BLaER1 treated with 17β-estradiol and CSF1 and Interleukin-3, amounts not matched to agents 10 nM and 100 nM (cell line): ENCODE results near the gene LRRC43.

Source experiments
- H3K27ac ChIP-seq, 11 experiments: shearing (Covaris generic); formaldehyde crosslinking; 2 replicates each; pipeline ENCODE4 v1.8.1; 2022
- H3K27me3 ChIP-seq, 11 experiments: shearing (Covaris generic); formaldehyde crosslinking; 2 replicates each; pipeline ENCODE4 v1.8.1; 2022
- H3K36me3 ChIP-seq, 11 experiments: shearing (Covaris generic); formaldehyde crosslinking; 2 replicates each; pipeline ENCODE4 v1.8.1; 2022
- H3K4me1 ChIP-seq, 10 experiments: shearing (Covaris generic); formaldehyde crosslinking; 2 replicates each; pipeline ENCODE4 v1.8.1; 2022
- H3K4me2 ChIP-seq, 11 experiments: shearing (Covaris generic); formaldehyde crosslinking; 2 replicates each; pipeline ENCODE4 v1.8.1; 2022
- H3K4me3 ChIP-seq, 10 experiments: shearing (Covaris generic); formaldehyde crosslinking; 2 replicates each; pipeline ENCODE4 v1.8.1; 2022
- H3K9ac ChIP-seq, 11 experiments: shearing (Covaris generic); formaldehyde crosslinking; 2 replicates each; pipeline ENCODE4 v1.8.1; 2022
- H3K9me3 ChIP-seq, 11 experiments: shearing (Covaris generic); formaldehyde crosslinking; replicated peaks in 1 of 11; 2 replicates each; pipeline ENCODE4 v1.8.1; 2022
- H4K20me1 ChIP-seq, 11 experiments: shearing (Covaris generic); formaldehyde crosslinking; 2 replicates each; pipeline ENCODE4 v1.8.1; 2022
- Cebpa-rat ChIP-seq, 11 experiments: shearing (Covaris generic); IDR thresholded peaks; 2 replicates each; pipeline ENCODE4 v1.8.1; 2022

The LRRC43 gene

GRCh38 chr12:122183588-122183940, 641 bp downstream of the LRRC43 start:
- no peak for TF ChIP-seq Cebpa-rat (IDR thresholded peaks at IDR 0.05)
- Histone ChIP-seq H3K9ac (peak overlapping the region; percentile 60 to 80 (median 74); a peak in 21 of 22 replicates), H3K4me1 (peaks cover 23 to 68% (median 65%) of the 10 kb centered on the region in 10 experiments), H3K4me3 (peak overlapping the region; percentile 43 to 71 (median 60); a peak in 17 of 20 replicates), H3K9me3 (no peaks in the 10 kb centered on the region), H3K4me2 (peak overlapping the region; percentile 82 to 99 (median 96)), H3K27ac (peak overlapping the region in 10 of 11 experiments; percentile 46 to 84 (median 68); a peak in 18 of 22 replicates), H3K36me3 (no peaks in the 10 kb centered on the region), H3K27me3 (no peaks in the 10 kb centered on the region; a peak in 2 of 22 replicates), H4K20me1 (no peaks in the 10 kb centered on the region)

GRCh38 chr12:122184517-122184916, 1.6 kb downstream of the LRRC43 start:
- Histone ChIP-seq H3K4me1 (peaks cover 23 to 71% (median 63%) of the 10 kb centered on the region in 10 experiments), H3K4me3 (peak overlapping the region in 7 of 10 experiments; percentile 4 to 36 (median 21); a peak in 7 of 20 replicates), H3K36me3 (no peaks in the 10 kb centered on the region), H3K4me2 (peak overlapping the region; percentile 82 to 99 (median 96)), H3K9ac (peak overlapping the region in 10 of 11 experiments; percentile 8 to 77 (median 35); a peak in 15 of 22 replicates), H3K9me3 (no peaks in the 10 kb centered on the region), H4K20me1 (no peaks in the 10 kb centered on the region), H3K27ac (peak overlapping the region in 10 of 11 experiments; percentile 38 to 84 (median 60); a peak in 19 of 22 replicates), H3K27me3 (no peaks in the 10 kb centered on the region; a peak in 2 of 22 replicates)
- no peak for TF ChIP-seq Cebpa-rat (IDR thresholded peaks at IDR 0.05)

GRCh38 chr12:122185079-122185478, 2.2 kb downstream of the LRRC43 start:
- peak overlapping the region in 10 of 11 experiments; percentile 38 to 84 (median 60); a peak in 18 of 22 replicates for H3K27ac ChIP-seq
- H3K4me1 ChIP-seq, result peaks cover 23 to 66% (median 57%) of the 10 kb centered on the region in 10 experiments
- no peaks in the 10 kb centered on the region for H3K9me3 ChIP-seq
- no peaks in the 10 kb centered on the region; a peak in 2 of 22 replicates for H3K27me3 ChIP-seq
- H3K36me3 ChIP-seq, result no peaks in the 10 kb centered on the region
- H4K20me1 ChIP-seq, result no peaks in the 10 kb centered on the region
- TF ChIP-seq Cebpa-rat (IDR thresholded peaks at IDR 0.05), result no peak
- peak overlapping the region in 10 of 11 experiments; percentile 8 to 77 (median 34); a peak in 10 of 22 replicates for H3K9ac ChIP-seq
- H3K4me3 ChIP-seq, result peak overlapping the region in 2 of 10 experiments; percentile 21 to 36; a peak in 1 of 20 replicates
- peak overlapping the region; percentile 82 to 99 (median 96) for H3K4me2 ChIP-seq

- peak overlapping the region; percentile 82 to 99 (median 96) for H3K4me2 ChIP-seq
- peak overlapping the region in 3 of 11 experiments; percentile 3 to 77 (median 38); a peak in 3 of 22 replicates for H3K9ac ChIP-seq
- H4K20me1 ChIP-seq, result no peaks in the 10 kb centered on the region
- H3K27me3 ChIP-seq, result no peaks in the 10 kb centered on the region; a peak in 2 of 22 replicates
- no peak overlapping the region for H3K4me3 ChIP-seq
- H3K36me3 ChIP-seq, result no peaks in the 10 kb centered on the region
- no peaks in the 10 kb centered on the region for H3K9me3 ChIP-seq
- TF ChIP-seq Cebpa-rat (IDR thresholded peaks at IDR 0.05), result no peak
- H3K4me1 ChIP-seq, result peaks cover 23 to 63% (median 53%) of the 10 kb centered on the region in 10 experiments
- H3K27ac ChIP-seq, result peak overlapping the region in 7 of 11 experiments; percentile 56 to 84 (median 62); a peak in 10 of 22 replicates
Measured at GRCh38 chr12:122185494-122186082, 2.7 kb downstream of the LRRC43 start.

GRCh38 chr12:122187466-122187865, 4.5 kb downstream of the LRRC43 start:
- H3K36me3 ChIP-seq, result no peaks in the 10 kb centered on the region
- H3K9ac ChIP-seq, result no peak overlapping the region
- TF ChIP-seq Cebpa-rat (IDR thresholded peaks at IDR 0.05), result no peak
- H3K27me3 ChIP-seq, result no peaks in the 10 kb centered on the region; a peak in 2 of 22 replicates
- peaks cover 23 to 58% (median 48%) of the 10 kb centered on the region in 10 experiments for H3K4me1 ChIP-seq
- H4K20me1 ChIP-seq, result peaks cover 0 to 7% (median 0%) of the 10 kb centered on the region in 11 experiments; a peak in 1 of 22 replicates
- H3K4me2 ChIP-seq, result no peak overlapping the region
- H3K4me3 ChIP-seq, result no peak overlapping the region
- no peaks in the 10 kb centered on the region for H3K9me3 ChIP-seq
- H3K27ac ChIP-seq, result no peak overlapping the region

GRCh38 chr12:122189626-122190475, 6.9 kb downstream of the LRRC43 start:
- H4K20me1 ChIP-seq, result peaks cover 0 to 7% (median 0%) of the 10 kb centered on the region in 11 experiments; a peak in 1 of 22 replicates
- H3K9ac ChIP-seq, result no peak overlapping the region
- H3K4me3 ChIP-seq, result no peak overlapping the region
- no peak for TF ChIP-seq Cebpa-rat (IDR thresholded peaks at IDR 0.05)
- peaks cover 8 to 39% (median 28%) of the 10 kb centered on the region in 10 experiments for H3K4me1 ChIP-seq
- H3K36me3 ChIP-seq, result no peaks in the 10 kb centered on the region
- no peaks in the 10 kb centered on the region for H3K27me3 ChIP-seq
- H3K9me3 ChIP-seq, result peaks cover under 1 to 8% (median 7%) of the 10 kb centered on the region in 11 experiments; a peak in 19 of 22 replicates
- peak overlapping the region in 1 of 11 experiments; percentile 22; a peak in 1 of 22 replicates for H3K4me2 ChIP-seq
- no peak overlapping the region; a peak in 1 of 22 replicates for H3K27ac ChIP-seq

- H3K4me3 ChIP-seq, result no peak overlapping the region
- peak overlapping the region in 1 of 11 experiments; percentile 28; a peak in 2 of 22 replicates for H3K27ac ChIP-seq
- no peaks in the 10 kb centered on the region for H3K27me3 ChIP-seq
- peaks cover 12 to 20% (median 18%) of the 10 kb centered on the region in 11 experiments for H3K9me3 ChIP-seq
- no peak overlapping the region for H3K9ac ChIP-seq
- H4K20me1 ChIP-seq, result peaks cover 0 to 7% (median 0%) of the 10 kb centered on the region in 11 experiments; a peak in 1 of 22 replicates
- H3K4me1 ChIP-seq, result peaks cover 0 to 29% (median 18%) of the 10 kb centered on the region in 10 experiments; a peak in 16 of 20 replicates
- H3K36me3 ChIP-seq, result no peaks in the 10 kb centered on the region
- peak overlapping the region in 3 of 11 experiments; percentile 47 to 69 (median 65); a peak in 4 of 22 replicates for H3K4me2 ChIP-seq
- TF ChIP-seq Cebpa-rat (IDR thresholded peaks at IDR 0.05), result no peak
Measured at GRCh38 chr12:122190842-122191668, 8.1 kb downstream of the LRRC43 start.

- H3K4me2 ChIP-seq, result peak overlapping the region in 9 of 11 experiments; percentile 31 to 69 (median 61); a peak in 17 of 22 replicates
- H3K9me3 ChIP-seq, result peaks cover 12 to 25% (median 19%) of the 10 kb centered on the region in 11 experiments
- H3K36me3 ChIP-seq, result no peaks in the 10 kb centered on the region
- H3K27ac ChIP-seq, result peak overlapping the region in 2 of 11 experiments; percentile 3 to 28; a peak in 2 of 22 replicates
- TF ChIP-seq Cebpa-rat (IDR thresholded peaks at IDR 0.05), result no peak
- no peak overlapping the region for H3K4me3 ChIP-seq
- H3K4me1 ChIP-seq, result peaks cover 0 to 36% (median 22%) of the 10 kb centered on the region in 10 experiments; a peak in 17 of 20 replicates
- peak overlapping the region in 1 of 11 experiments; percentile 47; a peak in 2 of 22 replicates for H3K9ac ChIP-seq
- H4K20me1 ChIP-seq, result peaks cover 0 to 7% (median 0%) of the 10 kb centered on the region in 11 experiments; a peak in 1 of 22 replicates
- H3K27me3 ChIP-seq, result no peaks in the 10 kb centered on the region
Measured at GRCh38 chr12:122192441-122192840, 9.5 kb downstream of the LRRC43 start.
